Ishikawa (cell line): ENCODE measurements around the gene SLC12A7.

Experiments used
- CEBPB ChIP-seq: IDR thresholded peaks from 2 replicates; pipeline ENCODE4 v1.6.1; 2012
- CREB1 ChIP-seq: IDR thresholded peaks from 2 replicates; pipeline ENCODE4 v1.6.1; 2012; ENCODE audit warnings: low read depth
- EGR1 ChIP-seq: IDR thresholded peaks from 2 replicates; pipeline ENCODE4 v1.6.1; 2012
- EP300 ChIP-seq: IDR thresholded peaks from 2 replicates; pipeline ENCODE4 v1.6.1; 2012; ENCODE audit warnings: borderline replicate concordance
- FOXM1 ChIP-seq: IDR thresholded peaks from 2 replicates; pipeline ENCODE4 v1.6.1; 2012; ENCODE audit warnings: low read depth, borderline replicate concordance
- RAD21 ChIP-seq: IDR thresholded peaks from 2 replicates; pipeline ENCODE4 v1.6.1; 2012; ENCODE audit warnings: low read depth
- TAF1 ChIP-seq: IDR thresholded peaks from 2 replicates; pipeline ENCODE4 v1.6.1; 2012; ENCODE audit warnings: low read depth, mild to moderate bottlenecking
- TCF12 ChIP-seq: IDR thresholded peaks from 2 replicates; pipeline ENCODE4 v1.6.1; 2012; ENCODE audit warnings: low read depth
- TEAD4 ChIP-seq: IDR thresholded peaks from 2 replicates; pipeline ENCODE4 v1.6.1; 2012
- YY1 ChIP-seq: IDR thresholded peaks from 2 replicates; pipeline ENCODE4 v1.6.1; 2012; ENCODE audit warnings: low read depth
- ZBTB7A ChIP-seq: IDR thresholded peaks from 2 replicates; pipeline ENCODE4 v1.6.1; 2012; ENCODE audit warnings: low read depth
- TF ChIP-seq, protein P1 (sequence below): IDR thresholded peaks from 2 replicates; pipeline ENCODE4 v1.6.1; 2012; ENCODE audit warnings: low read depth, mild to moderate bottlenecking
- TF ChIP-seq, protein P2 (sequence below): IDR thresholded peaks from 2 replicates; pipeline ENCODE4 v1.6.1; 2012
- TF ChIP-seq, protein P3 (sequence below): IDR thresholded peaks from 2 replicates; pipeline ENCODE4 v1.6.1; 2012

DNA sequence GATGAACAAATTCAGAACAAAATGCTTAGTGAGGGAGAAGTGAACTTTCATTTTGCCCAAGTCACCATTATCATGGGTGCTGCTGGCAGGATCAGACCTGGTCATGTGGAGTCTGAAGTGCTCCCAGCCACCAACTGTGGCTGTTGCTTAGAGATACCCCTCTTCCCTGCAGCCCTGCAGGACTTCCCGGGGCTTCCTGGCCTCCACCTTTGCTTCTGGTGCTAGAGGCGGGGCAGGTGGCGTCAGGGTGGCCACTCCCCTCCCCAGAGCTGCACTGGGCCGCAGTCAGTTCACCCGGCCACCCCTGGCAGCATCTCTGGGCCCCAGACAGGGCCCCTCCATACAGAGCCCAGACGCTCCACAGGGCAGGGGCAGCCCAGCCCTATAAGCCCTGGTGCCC is 30.0 kb upstream of the SLC12A7 start:
- no peak for TF ChIP-seq TCF12
- no peak for TF ChIP-seq EP300
- TF ChIP-seq, protein P1, sequence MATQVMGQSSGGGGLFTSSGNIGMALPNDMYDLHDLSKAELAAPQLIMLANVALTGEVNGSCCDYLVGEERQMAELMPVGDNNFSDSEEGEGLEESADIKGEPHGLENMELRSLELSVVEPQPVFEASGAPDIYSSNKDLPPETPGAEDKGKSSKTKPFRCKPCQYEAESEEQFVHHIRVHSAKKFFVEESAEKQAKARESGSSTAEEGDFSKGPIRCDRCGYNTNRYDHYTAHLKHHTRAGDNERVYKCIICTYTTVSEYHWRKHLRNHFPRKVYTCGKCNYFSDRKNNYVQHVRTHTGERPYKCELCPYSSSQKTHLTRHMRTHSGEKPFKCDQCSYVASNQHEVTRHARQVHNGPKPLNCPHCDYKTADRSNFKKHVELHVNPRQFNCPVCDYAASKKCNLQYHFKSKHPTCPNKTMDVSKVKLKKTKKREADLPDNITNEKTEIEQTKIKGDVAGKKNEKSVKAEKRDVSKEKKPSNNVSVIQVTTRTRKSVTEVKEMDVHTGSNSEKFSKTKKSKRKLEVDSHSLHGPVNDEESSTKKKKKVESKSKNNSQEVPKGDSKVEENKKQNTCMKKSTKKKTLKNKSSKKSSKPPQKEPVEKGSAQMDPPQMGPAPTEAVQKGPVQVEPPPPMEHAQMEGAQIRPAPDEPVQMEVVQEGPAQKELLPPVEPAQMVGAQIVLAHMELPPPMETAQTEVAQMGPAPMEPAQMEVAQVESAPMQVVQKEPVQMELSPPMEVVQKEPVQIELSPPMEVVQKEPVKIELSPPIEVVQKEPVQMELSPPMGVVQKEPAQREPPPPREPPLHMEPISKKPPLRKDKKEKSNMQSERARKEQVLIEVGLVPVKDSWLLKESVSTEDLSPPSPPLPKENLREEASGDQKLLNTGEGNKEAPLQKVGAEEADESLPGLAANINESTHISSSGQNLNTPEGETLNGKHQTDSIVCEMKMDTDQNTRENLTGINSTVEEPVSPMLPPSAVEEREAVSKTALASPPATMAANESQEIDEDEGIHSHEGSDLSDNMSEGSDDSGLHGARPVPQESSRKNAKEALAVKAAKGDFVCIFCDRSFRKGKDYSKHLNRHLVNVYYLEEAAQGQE = no peak
- no peak for TF ChIP-seq ZBTB7A
- TF ChIP-seq CREB1 = no peak
- TF ChIP-seq, protein P2, sequence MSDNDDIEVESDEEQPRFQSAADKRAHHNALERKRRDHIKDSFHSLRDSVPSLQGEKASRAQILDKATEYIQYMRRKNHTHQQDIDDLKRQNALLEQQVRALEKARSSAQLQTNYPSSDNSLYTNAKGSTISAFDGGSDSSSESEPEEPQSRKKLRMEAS = no peak
- no peak for TF ChIP-seq TEAD4
- no peak for TF ChIP-seq TAF1
- TF ChIP-seq FOXM1 = no peak
- TF ChIP-seq RAD21 = no peak
- TF ChIP-seq YY1 = no peak
- TF ChIP-seq, protein P3, sequence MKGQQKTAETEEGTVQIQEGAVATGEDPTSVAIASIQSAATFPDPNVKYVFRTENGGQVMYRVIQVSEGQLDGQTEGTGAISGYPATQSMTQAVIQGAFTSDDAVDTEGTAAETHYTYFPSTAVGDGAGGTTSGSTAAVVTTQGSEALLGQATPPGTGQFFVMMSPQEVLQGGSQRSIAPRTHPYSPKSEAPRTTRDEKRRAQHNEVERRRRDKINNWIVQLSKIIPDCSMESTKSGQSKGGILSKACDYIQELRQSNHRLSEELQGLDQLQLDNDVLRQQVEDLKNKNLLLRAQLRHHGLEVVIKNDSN = no peak
- no peak for TF ChIP-seq CEBPB
- no peak for TF ChIP-seq EGR1
